GM18951 (cell line): ENCODE measurements around the gene METAP1D.

Experiments
- POLR2A ChIP-seq: IDR thresholded peaks from 4 replicates; pipeline ENCODE4 v1.6.1; 2011; ENCODE audit warnings: mild to moderate bottlenecking; ENCODE audit not compliant: insufficient read length, insufficient read depth; ENCODE audit errors: extremely low read depth
- in situ Hi-C: fragments of 300-500 bp; cut with MboI; formaldehyde crosslinking; loops from one replicate; pipeline ENCODE4 v1.12.0; 2022; ENCODE audit warnings: low sequenced_read_pairs, mixed read lengths, inconsistent platforms; ENCODE audit not compliant: unreplicated experiment

The METAP1D gene

DNA sequence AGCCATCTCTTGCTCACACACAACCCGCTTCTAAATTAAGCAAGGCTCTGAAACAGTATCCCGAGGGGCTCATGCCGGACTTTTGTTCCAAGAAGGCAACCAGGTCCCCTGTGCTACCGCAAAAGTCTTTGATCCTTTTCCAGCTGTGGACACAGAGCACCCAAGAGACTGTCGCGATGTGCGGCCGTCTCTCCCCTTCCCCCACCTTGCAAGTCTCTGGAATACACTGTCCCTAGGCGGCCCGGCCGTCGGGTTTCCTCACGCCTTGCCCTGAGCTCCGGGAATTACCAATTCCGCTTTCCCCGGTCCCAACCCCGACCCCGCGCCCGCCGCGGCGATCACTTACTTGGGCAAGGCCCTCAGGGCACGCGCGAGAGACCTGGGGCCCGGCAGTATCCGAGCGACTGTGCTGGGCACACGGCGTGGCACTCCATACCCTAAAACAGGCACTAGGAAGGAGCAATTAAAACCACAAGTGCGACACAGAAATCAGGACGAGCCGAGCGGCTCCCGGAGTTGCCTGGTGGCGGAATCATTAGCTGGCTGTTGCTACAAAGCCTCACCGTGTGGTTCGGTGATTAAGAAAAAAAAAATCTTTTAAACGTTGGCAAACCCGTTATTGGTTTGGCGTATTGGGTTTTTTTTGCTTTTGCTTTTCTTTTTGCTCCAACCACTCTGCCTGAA lies 83.3 kb downstream of the METAP1D start:
- TF ChIP-seq POLR2A, result no peak
- in situ Hi-C loops, result no loop called here

DNA sequence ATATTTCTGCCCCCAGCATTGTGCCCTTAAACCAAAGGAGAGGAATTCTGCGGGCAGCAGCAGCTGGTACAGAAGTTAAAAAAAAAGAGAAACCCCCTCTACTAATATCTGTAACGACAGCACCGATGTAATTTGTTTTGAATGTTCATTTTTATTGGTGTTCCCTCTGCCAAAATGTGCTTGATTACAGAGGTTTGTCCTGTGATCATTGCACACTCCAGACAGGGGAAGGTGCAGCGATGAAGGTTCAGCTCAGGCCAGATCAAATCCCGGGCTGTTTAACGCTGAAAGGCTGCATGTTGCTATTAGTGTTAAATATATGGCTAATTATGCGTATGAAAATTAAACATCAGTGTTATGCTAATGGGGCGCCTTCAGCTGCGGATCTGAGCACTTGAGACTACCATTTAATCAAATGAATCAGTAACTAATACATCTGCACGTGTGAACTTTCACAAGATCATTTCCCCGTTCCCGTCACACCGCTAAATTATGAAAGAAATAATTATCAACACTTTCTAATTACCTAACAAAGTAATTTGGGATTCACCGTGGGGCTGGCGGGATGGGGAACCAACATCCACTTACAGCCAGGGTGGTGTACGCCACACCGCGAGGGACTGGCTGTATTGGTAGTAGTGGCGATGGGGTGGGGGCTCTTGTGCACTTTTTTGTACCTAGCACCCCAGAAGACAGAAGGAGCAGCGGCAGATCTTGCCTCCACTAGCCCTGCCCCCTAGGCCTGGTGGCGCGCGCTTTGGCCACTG lies 84.1 kb downstream of the METAP1D start:
- TF ChIP-seq POLR2A, result no peak
- in situ Hi-C loops, result no loop called here

DNA sequence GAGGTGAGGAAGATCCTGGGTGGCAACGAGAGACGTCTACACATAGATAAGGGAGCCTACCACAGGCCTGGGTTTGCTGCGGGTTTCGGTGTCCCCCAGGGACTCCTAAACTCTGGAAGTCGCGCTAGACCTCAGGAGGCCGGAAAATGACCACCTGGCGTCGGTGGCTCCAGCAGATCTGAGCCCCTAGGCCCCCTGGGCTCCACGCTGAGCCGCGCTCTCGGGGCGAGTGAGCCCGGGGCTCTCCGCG lies 84.6 kb downstream of the METAP1D start:
- in situ Hi-C loops, result no loop called here
- no peak for TF ChIP-seq POLR2A

DNA sequence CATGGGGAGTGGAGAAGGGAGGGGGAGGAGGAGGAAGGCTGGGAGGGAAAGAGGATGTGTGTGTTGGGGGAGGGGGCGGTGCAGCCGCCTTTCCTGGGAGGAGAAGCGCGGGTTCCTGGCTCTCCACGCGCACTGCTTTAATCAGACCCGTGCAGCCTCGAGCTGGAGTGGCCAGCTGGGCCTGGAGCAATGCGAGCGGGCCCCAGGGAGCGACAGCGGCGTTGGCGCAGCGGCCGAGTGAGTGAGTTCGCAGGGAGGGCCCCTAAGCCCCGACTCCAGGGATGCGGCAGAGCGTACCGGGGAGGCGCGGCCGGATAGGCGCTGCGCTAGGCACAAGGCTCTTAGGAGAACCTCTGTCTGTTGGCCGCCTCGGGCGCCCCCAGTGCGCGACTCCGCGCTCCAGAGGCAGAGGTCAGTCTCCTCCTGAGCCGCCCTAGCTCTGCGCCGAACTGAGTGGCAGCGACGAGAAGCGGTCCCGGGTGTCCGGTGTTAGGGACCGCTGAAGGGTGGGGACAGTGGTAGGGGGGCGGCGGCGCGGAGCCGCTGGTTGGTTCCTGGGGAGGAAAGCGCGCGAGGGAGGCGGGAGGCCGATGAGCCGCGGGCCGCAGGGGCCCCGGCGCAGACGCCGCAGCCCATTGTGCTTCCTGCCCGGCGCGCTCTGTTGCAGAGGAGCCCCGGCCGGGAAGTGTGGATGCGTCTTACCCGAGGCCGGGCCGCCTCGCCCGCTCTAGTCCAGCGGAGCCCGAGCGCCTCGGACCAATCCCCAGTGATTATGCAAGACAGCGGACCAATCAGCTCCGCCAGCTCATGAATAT lies 85.1 kb downstream of the METAP1D start:
- TF ChIP-seq POLR2A, result peak; percentile 61
- in situ Hi-C loops, result no loop called here

DNA sequence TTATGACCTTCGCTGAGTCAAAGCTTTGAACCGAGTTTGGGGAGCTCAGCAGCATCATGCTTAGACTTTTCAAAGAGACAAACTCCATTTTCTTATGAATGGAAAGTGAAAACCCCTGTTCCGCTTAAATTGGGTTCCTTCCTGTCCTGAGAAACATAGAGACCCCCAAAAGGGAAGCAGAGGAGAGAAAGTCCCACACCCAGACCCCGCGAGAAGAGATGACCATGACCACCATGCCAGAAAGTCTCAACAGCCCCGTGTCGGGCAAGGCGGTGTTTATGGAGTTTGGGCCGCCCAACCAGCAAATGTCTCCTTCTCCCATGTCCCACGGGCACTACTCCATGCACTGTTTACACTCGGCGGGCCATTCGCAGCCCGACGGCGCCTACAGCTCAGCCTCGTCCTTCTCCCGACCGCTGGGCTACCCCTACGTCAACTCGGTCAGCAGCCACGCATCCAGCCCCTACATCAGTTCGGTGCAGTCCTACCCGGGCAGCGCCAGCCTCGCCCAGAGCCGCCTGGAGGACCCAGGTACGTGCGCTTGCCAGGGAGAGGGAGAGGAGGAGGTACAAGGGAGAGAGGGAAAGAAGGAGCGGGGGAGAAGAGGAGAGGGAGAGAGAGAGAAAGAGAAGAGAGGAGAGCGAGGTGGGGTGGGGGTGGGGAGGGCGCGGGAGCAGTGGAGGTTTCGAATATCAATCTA lies 85.9 kb downstream of the METAP1D start, which contains the start of gene DLX1:
DLX1 (plus strand) TSS at position 48 of the 700 bp plus-strand sequence; CDS start at position 219, 171 bp downstream.
- no peak for TF ChIP-seq POLR2A
- in situ Hi-C loops, result no loop called here

DNA sequence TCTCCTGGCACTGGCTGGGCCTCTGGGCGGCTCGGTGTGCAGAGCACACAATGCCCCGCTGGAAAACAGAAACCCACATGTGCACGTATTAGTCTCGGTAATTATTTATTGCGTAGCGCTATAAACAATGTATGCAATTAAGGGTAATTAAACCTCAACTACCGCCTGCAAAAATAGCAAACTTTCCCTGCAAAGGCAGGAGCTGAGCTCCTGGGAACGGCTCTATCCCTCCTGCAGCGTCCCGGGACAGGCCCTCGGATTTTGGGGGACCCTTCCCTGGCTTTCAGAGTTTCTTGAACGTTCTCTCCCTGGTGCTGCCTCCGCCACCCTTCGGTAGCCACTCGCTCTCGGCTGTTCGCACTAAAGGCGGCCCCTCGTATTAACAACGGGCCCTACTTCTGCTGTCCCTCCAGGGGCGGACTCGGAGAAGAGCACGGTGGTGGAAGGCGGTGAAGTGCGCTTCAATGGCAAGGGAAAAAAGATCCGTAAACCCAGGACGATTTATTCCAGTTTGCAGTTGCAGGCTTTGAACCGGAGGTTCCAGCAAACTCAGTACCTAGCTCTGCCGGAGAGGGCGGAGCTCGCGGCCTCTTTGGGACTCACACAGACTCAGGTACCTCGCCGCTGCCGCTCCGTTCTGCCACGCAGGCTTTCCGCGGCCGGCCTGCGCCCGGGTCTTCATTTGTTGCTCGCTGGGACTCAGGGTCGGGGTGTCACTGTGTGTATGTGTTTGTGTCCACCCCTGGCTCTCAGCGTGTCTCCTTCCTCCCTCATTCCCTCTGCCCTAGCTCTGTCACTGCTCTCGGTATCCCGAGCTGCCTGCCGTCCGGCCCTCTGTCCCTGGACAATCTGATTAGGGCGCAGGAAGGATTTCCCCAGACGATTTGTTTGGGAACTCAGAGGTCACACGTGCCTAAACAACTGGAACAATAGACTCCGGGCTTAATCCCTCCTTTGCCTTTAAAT lies 86.8 kb downstream of the METAP1D start:
- no peak for TF ChIP-seq POLR2A
- in situ Hi-C loops, result no loop called here

DNA sequence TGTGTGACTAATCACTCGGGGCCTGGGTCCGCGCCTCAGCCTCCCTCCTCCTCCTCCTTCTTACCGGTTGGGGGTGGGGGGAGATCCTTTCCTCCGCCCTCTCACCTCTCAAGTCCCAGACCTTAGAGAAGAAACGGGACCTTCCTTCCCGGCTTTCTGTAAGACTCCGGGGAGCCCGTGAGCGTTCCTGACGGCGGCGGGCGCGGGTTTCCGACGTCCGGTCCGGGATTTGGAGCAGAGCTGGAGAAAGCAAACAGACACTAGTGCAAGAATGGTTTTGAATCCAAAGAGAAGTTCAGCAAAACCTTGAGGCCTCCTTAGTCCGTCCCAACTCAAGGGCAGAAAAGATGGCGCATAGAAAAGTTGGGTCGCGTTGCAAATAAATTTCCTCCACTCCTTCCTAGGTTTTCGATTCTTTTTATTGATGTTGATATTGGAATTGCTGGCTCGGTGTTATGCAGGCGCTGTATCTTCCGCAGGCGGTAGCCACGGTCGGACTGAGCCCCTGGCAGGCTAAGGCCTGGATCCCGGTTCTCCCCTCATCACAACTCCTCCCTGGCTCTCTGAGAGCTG lies 87.5 kb downstream of the METAP1D start:
- in situ Hi-C loops, result no loop called here
- no peak for TF ChIP-seq POLR2A

DNA sequence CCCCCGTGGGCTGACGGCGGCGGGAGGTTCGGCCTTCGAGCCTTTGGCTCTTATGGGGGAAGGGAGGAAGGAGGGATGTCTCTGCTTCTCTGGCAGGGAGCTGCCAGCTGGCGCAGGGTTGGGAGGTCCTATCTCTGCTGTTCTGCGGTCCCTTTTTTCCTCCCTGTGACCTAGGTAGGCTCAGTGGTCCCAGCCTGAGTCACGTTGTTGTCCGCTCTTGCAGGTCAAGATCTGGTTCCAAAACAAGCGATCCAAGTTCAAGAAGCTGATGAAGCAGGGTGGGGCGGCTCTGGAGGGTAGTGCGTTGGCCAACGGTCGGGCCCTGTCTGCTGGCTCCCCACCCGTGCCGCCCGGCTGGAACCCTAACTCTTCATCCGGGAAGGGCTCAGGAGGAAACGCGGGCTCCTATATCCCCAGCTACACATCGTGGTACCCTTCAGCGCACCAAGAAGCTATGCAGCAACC lies 88.1 kb downstream of the METAP1D start:
- no peak for TF ChIP-seq POLR2A
- in situ Hi-C loops, result no loop called here

DNA sequence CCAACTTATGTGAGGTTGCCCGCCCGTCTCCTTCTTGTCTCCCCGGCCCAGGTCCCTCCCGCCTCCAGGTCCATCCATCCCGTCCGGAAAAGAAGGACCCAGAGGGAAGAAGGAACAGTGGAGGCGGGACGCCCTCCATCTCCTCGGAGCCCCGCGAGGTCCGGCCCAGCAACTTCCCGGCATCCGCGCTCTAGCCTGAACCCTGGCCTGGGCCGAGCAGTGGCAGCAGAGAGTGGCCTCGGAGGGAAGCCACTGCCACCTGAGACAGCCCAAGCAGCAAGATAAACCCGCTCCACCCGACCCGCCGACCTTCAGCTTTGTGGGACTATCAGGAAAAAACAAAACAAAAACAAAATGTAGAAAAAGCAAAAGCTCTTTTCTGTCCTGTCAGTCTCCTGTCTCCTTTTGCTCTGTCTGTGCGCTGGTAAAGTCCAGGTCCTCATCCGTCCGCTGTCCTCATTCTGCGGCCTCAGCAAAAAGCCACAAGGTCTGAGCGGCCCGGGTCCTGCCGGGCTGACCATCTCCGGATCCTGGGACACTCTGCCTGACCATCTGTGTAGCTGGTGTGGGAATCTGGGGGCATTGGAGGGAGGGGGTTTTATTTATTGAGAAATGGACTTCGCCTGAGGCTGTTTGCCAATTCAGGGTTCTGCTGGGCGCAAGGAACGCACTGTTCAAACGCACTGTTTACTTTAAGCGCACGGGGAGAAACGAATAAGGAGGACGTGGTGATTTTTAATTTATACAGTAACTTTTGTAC lies 88.7 kb downstream of the METAP1D start:
- in situ Hi-C loops, result no loop called here
- no peak for TF ChIP-seq POLR2A

DNA sequence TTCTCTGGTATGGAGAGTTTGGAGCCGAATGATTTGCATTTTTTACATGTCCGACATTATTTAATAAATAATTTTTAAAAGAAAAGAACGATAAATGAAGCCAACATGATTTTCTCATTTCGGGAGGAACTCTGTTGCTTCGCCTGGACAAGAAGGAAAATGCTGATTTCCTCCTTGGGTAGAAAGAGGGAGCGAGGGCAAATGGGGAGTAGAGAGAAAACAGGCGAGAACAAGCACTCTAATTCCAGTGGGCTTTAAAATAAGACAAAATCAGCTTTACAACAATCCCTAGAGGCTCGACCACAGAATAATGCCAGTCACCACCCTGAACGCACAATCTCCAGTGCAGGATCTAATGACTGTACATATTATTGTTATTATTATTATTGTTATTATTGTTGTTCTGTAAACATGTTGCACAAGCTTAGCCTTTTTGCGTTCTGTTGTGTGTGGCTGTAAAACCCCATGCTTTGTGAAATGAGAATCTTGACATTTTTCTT lies 89.3 kb downstream of the METAP1D start:
- TF ChIP-seq POLR2A, result no peak
- in situ Hi-C loops, result no loop called here

DNA sequence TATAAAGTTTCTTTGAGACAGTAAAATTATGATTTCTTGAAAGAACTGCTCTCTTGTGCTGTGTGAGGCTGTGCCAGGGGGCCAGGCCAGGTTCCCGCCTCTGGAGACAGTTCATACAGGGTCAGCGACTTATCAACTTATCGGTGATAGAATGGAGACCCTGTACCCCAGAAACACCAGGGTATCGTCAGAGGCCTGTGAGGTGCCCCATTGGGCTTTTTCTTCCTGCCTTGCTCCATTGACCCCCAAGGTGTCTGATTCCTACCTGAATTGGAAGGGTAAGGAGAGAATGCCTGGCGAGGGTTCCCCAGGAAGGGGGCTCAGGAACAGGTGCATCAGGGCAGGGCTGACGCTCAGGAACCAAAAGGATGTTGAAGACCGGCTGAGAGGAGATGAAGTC lies 89.9 kb downstream of the METAP1D start:
- in situ Hi-C loops, result no loop called here
- TF ChIP-seq POLR2A, result no peak
